ENCODE results near the gene ARHGAP15.

The ARHGAP15 gene

GRCh38 chr2:143280097-143280757 lies 151.0 kb downstream of the ARHGAP15 start:
- TF ChIP-seq, protein P1, sequence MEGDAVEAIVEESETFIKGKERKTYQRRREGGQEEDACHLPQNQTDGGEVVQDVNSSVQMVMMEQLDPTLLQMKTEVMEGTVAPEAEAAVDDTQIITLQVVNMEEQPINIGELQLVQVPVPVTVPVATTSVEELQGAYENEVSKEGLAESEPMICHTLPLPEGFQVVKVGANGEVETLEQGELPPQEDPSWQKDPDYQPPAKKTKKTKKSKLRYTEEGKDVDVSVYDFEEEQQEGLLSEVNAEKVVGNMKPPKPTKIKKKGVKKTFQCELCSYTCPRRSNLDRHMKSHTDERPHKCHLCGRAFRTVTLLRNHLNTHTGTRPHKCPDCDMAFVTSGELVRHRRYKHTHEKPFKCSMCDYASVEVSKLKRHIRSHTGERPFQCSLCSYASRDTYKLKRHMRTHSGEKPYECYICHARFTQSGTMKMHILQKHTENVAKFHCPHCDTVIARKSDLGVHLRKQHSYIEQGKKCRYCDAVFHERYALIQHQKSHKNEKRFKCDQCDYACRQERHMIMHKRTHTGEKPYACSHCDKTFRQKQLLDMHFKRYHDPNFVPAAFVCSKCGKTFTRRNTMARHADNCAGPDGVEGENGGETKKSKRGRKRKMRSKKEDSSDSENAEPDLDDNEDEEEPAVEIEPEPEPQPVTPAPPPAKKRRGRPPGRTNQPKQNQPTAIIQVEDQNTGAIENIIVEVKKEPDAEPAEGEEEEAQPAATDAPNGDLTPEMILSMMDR (IDR thresholded peaks at IDR 0.05; ENCODE audit: control insufficient read depth, insufficient read depth, low read depth, low read length, missing control alignments), result no peak
- DNase-seq (ENCODE audit: low read depth), result no peak
- H3K4me3 ChIP-seq (ENCODE audit: control insufficient read depth, low read depth, low read length), result no peak overlapping the region

DNA sequence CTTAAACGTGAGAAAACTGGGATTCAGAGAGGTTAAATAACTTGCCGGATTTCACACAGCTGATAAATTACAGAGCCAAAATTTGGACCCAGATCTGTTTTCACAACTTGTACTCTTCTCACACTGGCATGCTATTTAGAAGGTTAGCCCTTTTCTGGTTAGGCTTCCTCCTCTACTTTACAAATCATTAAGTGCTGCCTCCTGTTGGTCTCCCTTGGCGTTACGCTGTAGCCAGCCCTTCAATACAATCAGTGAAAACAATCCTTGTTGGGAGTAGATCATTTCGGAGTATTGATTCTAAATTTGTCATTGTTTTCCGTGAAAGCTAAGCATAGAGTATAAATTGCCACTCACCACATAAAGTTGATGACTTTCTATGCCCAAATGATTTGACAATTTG lies 153.5 kb downstream of the ARHGAP15 start:
- no peak for DNase-seq (ENCODE audit: low read depth)
- no peak overlapping the region for H3K4me3 ChIP-seq (ENCODE audit: control insufficient read depth, low read depth, low read length)
- TF ChIP-seq, protein P1 (IDR thresholded peaks at IDR 0.05; ENCODE audit: control insufficient read depth, insufficient read depth, low read depth, low read length, missing control alignments), result peak; percentile 28

DNA sequence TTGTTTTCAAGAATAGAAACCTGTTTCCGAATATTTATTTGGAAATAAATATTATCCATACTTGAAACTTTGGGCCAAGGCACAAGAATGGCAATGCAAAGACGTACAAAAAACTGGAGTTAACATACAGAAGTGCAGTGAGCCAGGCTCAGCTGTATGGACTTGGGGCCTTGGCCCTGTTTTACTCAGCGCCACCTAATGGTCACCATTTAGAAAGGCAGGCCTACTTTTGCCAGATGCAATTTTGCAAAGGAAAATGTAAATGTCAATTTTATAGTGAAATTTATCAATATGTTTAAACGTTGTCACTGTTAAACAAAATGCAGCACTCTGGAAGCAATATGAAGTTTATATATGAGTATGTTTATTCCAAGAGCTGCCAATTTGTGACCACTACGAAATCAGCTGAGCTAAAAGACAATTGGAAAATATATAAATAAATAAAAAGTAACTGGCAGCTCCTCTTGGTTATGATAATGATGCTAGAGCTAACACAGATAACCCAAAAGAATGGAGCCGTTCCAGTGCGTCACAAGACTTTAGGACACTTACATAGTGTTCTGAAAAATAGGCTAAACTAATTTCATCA lies 155.0 kb downstream of the ARHGAP15 start:
- DNase-seq (ENCODE audit: low read depth), result no peak
- TF ChIP-seq, protein P1 (IDR thresholded peaks at IDR 0.05; ENCODE audit: control insufficient read depth, insufficient read depth, low read depth, low read length, missing control alignments), result peak; percentile 80
- no peak overlapping the region for H3K4me3 ChIP-seq (ENCODE audit: control insufficient read depth, low read depth, low read length)

DNA sequence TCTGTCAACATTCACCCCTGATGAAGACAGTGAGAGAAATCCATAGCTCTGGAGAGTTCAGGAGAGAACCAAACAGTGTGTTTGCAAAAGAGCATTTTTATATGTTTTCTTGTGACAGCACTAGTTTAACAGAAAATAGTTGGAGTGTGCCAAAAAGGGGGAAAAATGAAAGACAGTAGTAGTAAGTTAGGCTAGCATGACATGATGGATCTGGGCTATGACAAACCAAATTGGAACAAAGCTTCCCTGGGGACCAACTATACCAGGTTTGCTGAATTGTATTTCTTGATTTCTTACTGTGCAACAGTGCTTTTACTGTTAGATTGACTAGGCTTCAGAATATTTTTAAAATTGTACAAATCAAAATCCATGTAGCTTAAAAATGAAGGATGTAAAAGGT lies 159.8 kb downstream of the ARHGAP15 start:
- TF ChIP-seq, protein P1 (IDR thresholded peaks at IDR 0.05; ENCODE audit: control insufficient read depth, insufficient read depth, low read depth, low read length, missing control alignments), result no peak
- no peak for DNase-seq (ENCODE audit: low read depth)
- no peak overlapping the region for H3K4me3 ChIP-seq (ENCODE audit: control insufficient read depth, low read depth, low read length)

DNA sequence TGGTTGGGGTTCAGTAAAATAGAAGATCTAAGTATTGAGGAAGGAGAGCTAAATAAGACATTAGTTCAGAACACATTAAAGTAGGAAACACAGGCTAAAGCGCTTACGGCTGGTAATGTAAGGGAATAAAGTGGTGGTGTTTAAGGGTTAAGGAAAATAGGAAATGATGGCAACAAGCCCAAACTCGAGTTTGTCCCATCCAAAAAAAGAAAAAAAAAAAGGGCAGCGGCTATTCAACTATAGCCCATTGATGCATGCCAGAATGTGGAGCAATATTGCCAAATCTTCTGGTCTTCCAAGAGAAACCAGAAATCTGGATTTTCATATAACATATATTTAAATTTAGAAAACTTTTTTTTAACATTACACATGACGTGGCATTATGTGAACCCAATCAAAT lies 161.0 kb downstream of the ARHGAP15 start:
- TF ChIP-seq, protein P1 (IDR thresholded peaks at IDR 0.05; ENCODE audit: control insufficient read depth, insufficient read depth, low read depth, low read length, missing control alignments), result no peak
- no peak for DNase-seq (ENCODE audit: low read depth)
- H3K4me3 ChIP-seq (ENCODE audit: control insufficient read depth, low read depth, low read length), result no peak overlapping the region

DNA sequence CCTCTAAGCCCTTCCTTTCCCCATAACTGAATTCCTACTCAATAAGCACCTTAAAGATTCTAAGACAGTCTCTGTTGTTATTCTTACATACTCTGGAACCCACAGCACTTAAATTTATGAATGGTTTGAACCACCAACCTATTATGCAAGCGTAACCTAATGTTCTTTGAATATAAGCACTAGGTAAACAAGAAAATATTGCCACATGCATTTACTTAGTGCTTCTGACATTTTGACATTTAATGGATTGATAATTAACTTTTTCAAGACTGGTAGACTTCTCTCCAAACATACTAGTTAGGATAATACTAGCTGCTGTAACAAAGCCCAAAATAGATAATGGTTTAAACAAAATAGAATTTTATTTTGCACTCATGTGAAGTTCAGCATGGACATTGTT lies 164.8 kb downstream of the ARHGAP15 start:
- H3K4me3 ChIP-seq (ENCODE audit: control insufficient read depth, low read depth, low read length), result no peak overlapping the region
- TF ChIP-seq, protein P1 (IDR thresholded peaks at IDR 0.05; ENCODE audit: control insufficient read depth, insufficient read depth, low read depth, low read length, missing control alignments), result no peak
- no peak for DNase-seq (ENCODE audit: low read depth)

Measured in AG09309 (cell line).